Measurements from ENCODE around the gene STAT2. TPM values are rescaled to one million over a fixed set of nuclear protein-coding genes. Genes with fewer than 3 reads are reported as not detected.
"Not testable (repeated sequence)": the region's sequence is repeated elsewhere in the genome, so short reads cannot be mapped to it uniquely, and the experiment has no call there.

STAT2 gene
- total and polyA plus RNA-seq, 5 donors from 2014 or later = 67.9 to 190 (median 85.2) TPM

- H3K27me3 ChIP-seq (ENCODE audit: control insufficient read depth, insufficient read depth, low read length) = no peaks in the 10 kb centered on the region
- Mint-ChIP-seq H3K36me3 (peaks cover 8% of the 10 kb centered on the region), H3K4me3 (peak overlapping the region; percentile 91 to 97 (median 94)), H3K27ac (peak overlapping the region; percentile 93 to 98 (median 96)), H3K4me1 (peaks cover 0 to 39% (median 25%) of the 10 kb centered on the region in 4 donors), H3K9me3 (no peaks in the 10 kb centered on the region), H3K27me3 (no peaks in the 10 kb centered on the region)
- no peaks in the 10 kb centered on the region for H3K9me3 ChIP-seq (ENCODE audit: control insufficient read depth in 2 of 2, low read length in 2 of 2)
- DNase-seq = peak in 1 of 3 donors; percentile 40
- peak overlapping the region; percentile 98 for H3K4me3 ChIP-seq (ENCODE audit: low read depth, low read length)
- H3K27ac ChIP-seq (ENCODE audit: insufficient read depth, low read length, poor library complexity, severe bottlenecking) = peak overlapping the region; percentile 70
- peaks cover 26% of the 10 kb centered on the region for H3K36me3 ChIP-seq (ENCODE audit: control insufficient read depth, insufficient read depth, low read length)
- ATAC-seq (ENCODE audit: low read depth in 2 of 2) = no peak
- H3K4me1 ChIP-seq (ENCODE audit: control insufficient read depth, insufficient read depth, low read length, poor library complexity, severe bottlenecking) = peaks cover 26% of the 10 kb centered on the region
These were observed 923 bp downstream of the STAT2 start for GRCh38 chr12:56358836-56359532.

GRCh38 chr12:56351325-56351724 is 8.6 kb downstream of the STAT2 start:
- H3K27me3 ChIP-seq (ENCODE audit: control insufficient read depth, insufficient read depth, low read length) = no peaks in the 10 kb centered on the region
- Mint-ChIP-seq H3K4me3 (no peak overlapping the region), H3K4me1 (peaks cover 0 to 5% (median 1%) of the 10 kb centered on the region in 4 donors), H3K36me3 (peaks cover 36% of the 10 kb centered on the region), H3K27ac (no peak overlapping the region), H3K27me3 (no peaks in the 10 kb centered on the region), H3K9me3 (no peaks in the 10 kb centered on the region)
- H3K36me3 ChIP-seq (ENCODE audit: control insufficient read depth, insufficient read depth, low read length) = peaks cover 86% of the 10 kb centered on the region
- no peak overlapping the region for H3K27ac ChIP-seq (ENCODE audit: insufficient read depth, low read length, poor library complexity, severe bottlenecking)
- H3K9me3 ChIP-seq (ENCODE audit: control insufficient read depth in 2 of 2, low read length in 2 of 2) = no peaks in the 10 kb centered on the region
- DNase-seq (no peak), ATAC-seq (ENCODE audit: low read depth in 2 of 2) (no peak)
- H3K4me1 ChIP-seq (ENCODE audit: control insufficient read depth, insufficient read depth, low read length, poor library complexity, severe bottlenecking) = no peaks in the 10 kb centered on the region
- no peak overlapping the region for H3K4me3 ChIP-seq (ENCODE audit: low read depth, low read length)

- Mint-ChIP-seq H3K36me3 (peaks cover 38% of the 10 kb centered on the region), H3K4me1 (peaks cover 0 to 3% (median 1%) of the 10 kb centered on the region in 4 donors), H3K4me3 (no peak overlapping the region), H3K27ac (peak overlapping the region; percentile 11 to 96 (median 83)), H3K27me3 (no peaks in the 10 kb centered on the region), H3K9me3 (no peaks in the 10 kb centered on the region)
- H3K27ac ChIP-seq (ENCODE audit: insufficient read depth, low read length, poor library complexity, severe bottlenecking) = no peak overlapping the region
- peaks cover 86% of the 10 kb centered on the region for H3K36me3 ChIP-seq (ENCODE audit: control insufficient read depth, insufficient read depth, low read length)
- H3K9me3 ChIP-seq (ENCODE audit: control insufficient read depth in 2 of 2, low read length in 2 of 2) = no peaks in the 10 kb centered on the region
- ATAC-seq (ENCODE audit: low read depth in 2 of 2) = no peak
- no peak overlapping the region for H3K4me3 ChIP-seq (ENCODE audit: low read depth, low read length)
- H3K4me1 ChIP-seq (ENCODE audit: control insufficient read depth, insufficient read depth, low read length, poor library complexity, severe bottlenecking) = no peaks in the 10 kb centered on the region
- DNase-seq = no peak
- H3K27me3 ChIP-seq (ENCODE audit: control insufficient read depth, insufficient read depth, low read length) = no peaks in the 10 kb centered on the region
These were observed 9.2 kb downstream of the STAT2 start for GRCh38 chr12:56350662-56351061.

- DNase-seq = no peak
- no peaks in the 10 kb centered on the region for H3K9me3 Mint-ChIP-seq
- H3K36me3 ChIP-seq (ENCODE audit: control insufficient read depth, insufficient read depth, low read length) = peaks cover 76% of the 10 kb centered on the region
These were observed 11.1 kb downstream of the STAT2 start for GRCh38 chr12:56348776-56349175.

GRCh38 chr12:56347255-56347654 is 12.7 kb downstream of the STAT2 start:
- not testable (repeated sequence) for ATAC-seq (ENCODE audit: low read depth in 2 of 2); H3K9me3 ChIP-seq (ENCODE audit: control insufficient read depth in 2 of 2, low read length in 2 of 2); H3K27ac Mint-ChIP-seq; H3K4me3 Mint-ChIP-seq; DNase-seq; H3K9me3 Mint-ChIP-seq; H3K4me1 Mint-ChIP-seq; H3K27me3 Mint-ChIP-seq; H3K27ac ChIP-seq (ENCODE audit: insufficient read depth, low read length, poor library complexity, severe bottlenecking); H3K27me3 ChIP-seq (ENCODE audit: control insufficient read depth, insufficient read depth, low read length); H3K4me1 ChIP-seq (ENCODE audit: control insufficient read depth, insufficient read depth, low read length, poor library complexity, severe bottlenecking); H3K4me3 ChIP-seq (ENCODE audit: low read depth, low read length)
- H3K36me3 Mint-ChIP-seq = peaks cover 55% of the 10 kb centered on the region
- H3K36me3 ChIP-seq (ENCODE audit: control insufficient read depth, insufficient read depth, low read length) = peaks cover 78% of the 10 kb centered on the region

More at GRCh38 chr12:56348776-56349175, 11.1 kb downstream of the STAT2 start:
- no peak overlapping the region for H3K4me3 ChIP-seq (ENCODE audit: low read depth, low read length)
- H3K27me3 ChIP-seq (ENCODE audit: control insufficient read depth, insufficient read depth, low read length) = no peaks in the 10 kb centered on the region
- no peak overlapping the region for H3K27ac ChIP-seq (ENCODE audit: insufficient read depth, low read length, poor library complexity, severe bottlenecking)
- H3K9me3 ChIP-seq (ENCODE audit: control insufficient read depth in 2 of 2, low read length in 2 of 2) = no peaks in the 10 kb centered on the region
- Mint-ChIP-seq H3K4me1 (peaks cover 0 to 3% (median 1%) of the 10 kb centered on the region in 4 donors), H3K27me3 (no peaks in the 10 kb centered on the region), H3K36me3 (peaks cover 41% of the 10 kb centered on the region), H3K27ac (peak overlapping the region in 1 of 3 donors; percentile 81), H3K4me3 (no peak overlapping the region)
- no peak for ATAC-seq (ENCODE audit: low read depth in 2 of 2)
- no peaks in the 10 kb centered on the region for H3K4me1 ChIP-seq (ENCODE audit: control insufficient read depth, insufficient read depth, low read length, poor library complexity, severe bottlenecking)

- H3K27ac Mint-ChIP-seq = no peak overlapping the region
- peaks cover 55% of the 10 kb centered on the region for H3K36me3 Mint-ChIP-seq
- H3K36me3 ChIP-seq (ENCODE audit: control insufficient read depth, insufficient read depth, low read length) = peaks cover 76% of the 10 kb centered on the region
- H3K4me1 Mint-ChIP-seq = peaks cover 0 to 4% (median 1%) of the 10 kb centered on the region in 4 donors
- no peaks in the 10 kb centered on the region for H3K27me3 Mint-ChIP-seq
- H3K4me3 ChIP-seq (ENCODE audit: low read depth, low read length) = no peak overlapping the region
- H3K27ac ChIP-seq (ENCODE audit: insufficient read depth, low read length, poor library complexity, severe bottlenecking) = no peak overlapping the region
- no peaks in the 10 kb centered on the region for H3K27me3 ChIP-seq (ENCODE audit: control insufficient read depth, insufficient read depth, low read length)
- H3K4me1 ChIP-seq (ENCODE audit: control insufficient read depth, insufficient read depth, low read length, poor library complexity, severe bottlenecking) = no peaks in the 10 kb centered on the region
- no peak for DNase-seq
- H3K9me3 ChIP-seq (ENCODE audit: control insufficient read depth in 2 of 2, low read length in 2 of 2) = no peaks in the 10 kb centered on the region
- no peak overlapping the region for H3K4me3 Mint-ChIP-seq
- no peak for ATAC-seq (ENCODE audit: low read depth in 2 of 2)
- no peaks in the 10 kb centered on the region for H3K9me3 Mint-ChIP-seq
These were observed 13.2 kb downstream of the STAT2 start for GRCh38 chr12:56346675-56347074.

- not testable (repeated sequence) for H3K9me3 ChIP-seq (ENCODE audit: control insufficient read depth in 2 of 2, low read length in 2 of 2); H3K27me3 ChIP-seq (ENCODE audit: control insufficient read depth, insufficient read depth, low read length); H3K4me3 ChIP-seq (ENCODE audit: low read depth, low read length); H3K9me3 Mint-ChIP-seq; H3K27ac ChIP-seq (ENCODE audit: insufficient read depth, low read length, poor library complexity, severe bottlenecking); H3K4me3 Mint-ChIP-seq; ATAC-seq (ENCODE audit: low read depth in 2 of 2); DNase-seq; H3K27me3 Mint-ChIP-seq
- peak overlapping the region in 1 of 3 donors; percentile 79 for H3K27ac Mint-ChIP-seq
- H3K36me3 Mint-ChIP-seq = peaks cover 37% of the 10 kb centered on the region
- H3K36me3 ChIP-seq (ENCODE audit: control insufficient read depth, insufficient read depth, low read length) = peaks cover 45% of the 10 kb centered on the region
- peaks cover 0 to 34% (median 26%) of the 10 kb centered on the region in 4 donors for H3K4me1 Mint-ChIP-seq
- peaks cover 29% of the 10 kb centered on the region for H3K4me1 ChIP-seq (ENCODE audit: control insufficient read depth, insufficient read depth, low read length, poor library complexity, severe bottlenecking)
These were observed 17.6 kb downstream of the STAT2 start for GRCh38 chr12:56342290-56342689.

- ATAC-seq (ENCODE audit: low read depth in 2 of 2) (no peak), DNase-seq (no peak)
- Histone ChIP-seq H3K4me1 (ENCODE audit: control insufficient read depth, insufficient read depth, low read length, poor library complexity, severe bottlenecking) (peaks cover 29% of the 10 kb centered on the region), H3K27ac (ENCODE audit: insufficient read depth, low read length, poor library complexity, severe bottlenecking) (peak overlapping the region; percentile 37), H3K36me3 (ENCODE audit: control insufficient read depth, insufficient read depth, low read length) (peaks cover 40% of the 10 kb centered on the region), H3K9me3 (ENCODE audit: control insufficient read depth in 2 of 2, low read length in 2 of 2) (no peaks in the 10 kb centered on the region), H3K27me3 (ENCODE audit: control insufficient read depth, insufficient read depth, low read length) (no peaks in the 10 kb centered on the region), H3K4me3 (ENCODE audit: low read depth, low read length) (no peak overlapping the region)
- Mint-ChIP-seq H3K27me3 (no peaks in the 10 kb centered on the region), H3K36me3 (peaks cover 37% of the 10 kb centered on the region), H3K4me3 (no peak overlapping the region), H3K4me1 (peaks cover 0 to 39% (median 26%) of the 10 kb centered on the region in 4 donors), H3K27ac (peak overlapping the region; percentile 47 to 100 (median 71)), H3K9me3 (peaks cover 0 to 3% (median 0%) of the 10 kb centered on the region in 7 donors)
These were observed 18.3 kb downstream of the STAT2 start for GRCh38 chr12:56341616-56342015.
